CD4-positive, alpha-beta T cell (primary cell): Measurements from ENCODE around the gene NUDCD3. TPM values are rescaled to one million over a fixed set of nuclear protein-coding genes. Genes with fewer than 3 reads are reported as not detected.

Experiments used
- ATAC-seq: fragments of 200-7000 bp; cut with Tn5 transposase; one replicate; pipeline ENCODE4 v1.10.0; 2022; ENCODE audit warnings: mild to moderate bottlenecking; ENCODE audit not compliant: poor library complexity
- CTCF ChIA-PET: fragments of 350-600 bp; sonication (Branson Sonifier 250); formaldehyde crosslinking; loops from one replicate; lab custom pipeline; 2021; ENCODE audit warnings: antibody characterized with exemption, inconsistent platforms; lab: Charles Lee
- POLR2A ChIA-PET: fragments of 350-600 bp; sonication (Branson Sonifier 250); formaldehyde crosslinking; loops from one replicate; lab custom pipeline; 2021; ENCODE audit warnings: antibody characterized with exemption, inconsistent platforms; lab: Charles Lee
- DNase-seq, 14 experiments: peaks; one replicate each; pipeline ENCODE4 v3.0.0-alpha.2; 2013 to 2020; ENCODE audit warnings: mixed read lengths in 2 of 14
- H3K27ac ChIP-seq, 2 donors: one replicate each; pipeline versions ENCODE4 v1.5.1 to v1.7.0; 2013; ENCODE audit warnings: low read length in 2 of 2, low read depth in 1 of 2, mild to moderate bottlenecking in 1 of 2
- H3K27me3 ChIP-seq, 2 experiments: 1 replicate in 1 of 2; 2 replicates in 1 of 2; pipeline versions ENCODE4 v1.6.1 to v1.7.0; 2013; ENCODE audit warnings: low read length in 2 of 2, control low read depth in 1 of 2, mild to moderate bottlenecking in 1 of 2, moderate library complexity in 1 of 2; ENCODE audit not compliant: insufficient read depth in 2 of 2, control insufficient read depth in 1 of 2
- H3K36me3 ChIP-seq: one replicate; pipeline ENCODE4 v1.6.1; 2013; ENCODE audit warnings: low read length, control low read depth; ENCODE audit not compliant: insufficient read depth
- H3K4me1 ChIP-seq: one replicate; pipeline ENCODE4 v1.6.1; 2013; ENCODE audit warnings: low read length, control low read depth; ENCODE audit not compliant: insufficient read depth
- H3K4me3 ChIP-seq: one replicate; pipeline ENCODE4 v1.5.1; 2013; ENCODE audit warnings: mild to moderate bottlenecking, low read length, moderate library complexity
- H3K9me3 ChIP-seq, 2 experiments: 1 replicate in 1 of 2; 2 replicates in 1 of 2; pipeline versions ENCODE4 v1.6.1 to v1.7.0; 2013; ENCODE audit warnings: low read length in 2 of 2, mild to moderate bottlenecking in 2 of 2, control low read depth in 1 of 2, moderate library complexity in 1 of 2; ENCODE audit not compliant: control insufficient read depth in 1 of 2, insufficient read depth in 1 of 2
- H3K27ac Mint-ChIP-seq: one replicate; pipeline ENCODE4 v1.8.0; 2020; ENCODE audit warnings: mixed read lengths
- H3K27me3 Mint-ChIP-seq: one replicate; pipeline ENCODE4 v1.8.0; 2021; ENCODE audit warnings: mixed read lengths
- H3K36me3 Mint-ChIP-seq: one replicate; pipeline ENCODE4 v1.8.0; 2021; ENCODE audit warnings: low read depth, mixed read lengths
- H3K4me1 Mint-ChIP-seq: one replicate; pipeline ENCODE4 v1.8.0; 2021; ENCODE audit warnings: low read depth, mixed read lengths
- H3K4me3 Mint-ChIP-seq: one replicate; pipeline ENCODE4 v1.8.0; 2020; ENCODE audit warnings: mild to moderate bottlenecking, mixed read lengths
- H3K9me3 Mint-ChIP-seq: one replicate; pipeline ENCODE4 v1.8.0; 2020; ENCODE audit warnings: mixed read lengths
- CTCF ChIP-seq: fragments of 200-600 bp; IDR thresholded peaks from one replicate; pipeline ENCODE4 v1.8.0; 2022; ENCODE audit warnings: antibody characterized with exemption, mild to moderate bottlenecking
- intact Hi-C, 2 experiments: fragments of 100-400 bp; cut with DNase I in 1 of 2; cut with micrococcal nuclease in 1 of 2; formaldehyde crosslinking; loops; one replicate each; pipeline versions ENCODE4 v1.15.1 to v1.9.0; 2023 to 2025; cut with DNase I, micrococcal nuclease
- total RNA-seq, 174 experiments: library from RNA in 2 of 174; stranded (reverse) in 2 of 174; gene quantifications; one replicate each; pipeline ENCODE4 v1.2.3 and lab custom pipeline; 2021 to 2026

NUDCD3 gene
- total RNA-seq, 2 experiments from 2014 or later = 56.6 to 60.6 TPM

DNA sequence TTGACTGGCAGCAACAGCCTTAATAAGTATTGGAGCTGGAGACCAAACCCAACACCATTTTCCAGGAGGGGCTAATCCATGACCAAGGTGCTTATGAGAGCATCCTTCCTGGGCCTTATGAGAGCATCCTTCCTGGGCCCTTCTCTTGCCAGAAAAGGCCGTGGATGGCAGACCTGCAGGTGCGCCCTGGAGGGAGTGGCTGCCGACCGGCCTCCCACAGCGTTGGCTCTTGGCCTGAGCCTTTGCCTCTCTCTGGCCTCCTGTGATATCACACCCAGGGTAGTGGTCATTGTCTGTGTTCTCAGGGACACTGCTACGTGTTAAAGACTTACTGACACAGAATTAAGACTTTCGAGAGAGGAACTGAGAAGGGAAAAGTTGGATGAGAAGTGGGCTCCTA is 22.3 kb upstream of the NUDCD3 start:
- H3K9me3 Mint-ChIP-seq = no peaks in the 10 kb centered on the region

DNA sequence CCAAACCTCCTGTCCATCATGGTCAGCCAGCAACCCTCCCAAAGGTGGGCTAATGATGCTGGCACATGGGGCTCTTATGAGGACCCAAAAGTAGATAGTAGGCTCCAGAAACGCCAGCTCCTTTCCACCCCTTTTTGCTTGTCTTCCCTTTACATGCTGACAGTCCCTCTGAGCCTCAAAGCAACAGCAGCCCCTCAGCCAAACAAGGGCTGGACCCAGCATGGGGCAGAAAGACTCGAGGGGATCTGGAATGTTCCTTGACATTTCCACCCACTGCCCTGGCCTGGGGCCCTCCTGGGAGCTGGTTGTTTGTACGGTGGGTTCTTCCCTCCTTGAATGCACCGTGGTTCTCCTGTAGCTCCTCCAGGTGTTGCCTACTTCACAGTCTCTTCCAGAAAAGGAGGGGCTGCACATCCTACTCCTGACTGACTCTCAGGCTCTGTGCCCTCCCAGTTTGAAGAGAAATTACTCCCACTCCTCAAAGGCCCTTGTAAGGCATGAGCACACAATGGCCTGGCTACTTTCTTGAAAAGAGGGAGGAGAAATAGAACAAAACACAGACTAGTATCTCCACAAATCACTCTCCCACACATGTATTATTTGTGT is 21.5 kb upstream of the NUDCD3 start:
- POLR2A ChIA-PET = no interaction called here
- Histone ChIP-seq H3K36me3 (no peaks in the 10 kb centered on the region), H3K27ac (no peak overlapping the region), H3K4me1 (no peaks in the 10 kb centered on the region), H3K9me3 (peaks cover 0 to 5% of the 10 kb centered on the region in 2 experiments), H3K4me3 (no peak overlapping the region), H3K27me3 (no peaks in the 10 kb centered on the region)
- Mint-ChIP-seq H3K27me3 (peaks cover 11% of the 10 kb centered on the region), H3K36me3 (no peaks in the 10 kb centered on the region), H3K9me3 (no peaks in the 10 kb centered on the region), H3K27ac (no peak overlapping the region), H3K4me1 (no peaks in the 10 kb centered on the region), H3K4me3 (no peak overlapping the region)
- CTCF ChIA-PET = no interaction called here
- DNase-seq (no peak), ATAC-seq (no peak)
- no peak for TF ChIP-seq CTCF
- intact Hi-C loops = no loop called here

More for the DNA sequence above, 22.3 kb upstream of the NUDCD3 start:
- Mint-ChIP-seq H3K36me3 (no peaks in the 10 kb centered on the region), H3K27me3 (peaks cover 11% of the 10 kb centered on the region), H3K27ac (no peak overlapping the region), H3K4me1 (no peaks in the 10 kb centered on the region), H3K4me3 (no peak overlapping the region)
- ChIA-PET CTCF (no interaction called here), POLR2A (no interaction called here)
- H3K4me1 ChIP-seq = no peaks in the 10 kb centered on the region
- no peak overlapping the region for H3K4me3 ChIP-seq
- DNase-seq (no peak), ATAC-seq (no peak)
- H3K27ac ChIP-seq = no peak overlapping the region
- no peak for TF ChIP-seq CTCF
- H3K9me3 ChIP-seq = peaks cover 0 to 5% of the 10 kb centered on the region in 2 experiments
- intact Hi-C loops = no loop called here
- H3K36me3 ChIP-seq = no peaks in the 10 kb centered on the region
- H3K27me3 ChIP-seq = no peaks in the 10 kb centered on the region

GRCh38 chr7:44511236-44511635 is 20.8 kb upstream of the NUDCD3 start:
- no peak for DNase-seq
- no peak for ATAC-seq
- Mint-ChIP-seq H3K27me3 (peaks cover 11% of the 10 kb centered on the region), H3K4me1 (no peaks in the 10 kb centered on the region), H3K36me3 (no peaks in the 10 kb centered on the region), H3K9me3 (no peaks in the 10 kb centered on the region), H3K4me3 (no peak overlapping the region), H3K27ac (no peak overlapping the region)
- intact Hi-C loops = no loop called here
- POLR2A ChIA-PET = no interaction called here
- no peak for TF ChIP-seq CTCF
- Histone ChIP-seq H3K36me3 (no peaks in the 10 kb centered on the region), H3K9me3 (peaks cover 0 to 5% of the 10 kb centered on the region in 2 experiments), H3K4me1 (no peaks in the 10 kb centered on the region), H3K27me3 (no peaks in the 10 kb centered on the region), H3K27ac (no peak overlapping the region), H3K4me3 (no peak overlapping the region)
- CTCF ChIA-PET = no interaction called here
